GM21786 (cell line): Measurements from ENCODE around the gene KCNG2.

Experiments
- ATAC-seq: cut with Tn5 transposase; IDR thresholded peaks from one replicate; pipeline ENCODE4 v1.9.1; 2021; ENCODE audit not compliant: unreplicated experiment

KCNG2 gene

DNA sequence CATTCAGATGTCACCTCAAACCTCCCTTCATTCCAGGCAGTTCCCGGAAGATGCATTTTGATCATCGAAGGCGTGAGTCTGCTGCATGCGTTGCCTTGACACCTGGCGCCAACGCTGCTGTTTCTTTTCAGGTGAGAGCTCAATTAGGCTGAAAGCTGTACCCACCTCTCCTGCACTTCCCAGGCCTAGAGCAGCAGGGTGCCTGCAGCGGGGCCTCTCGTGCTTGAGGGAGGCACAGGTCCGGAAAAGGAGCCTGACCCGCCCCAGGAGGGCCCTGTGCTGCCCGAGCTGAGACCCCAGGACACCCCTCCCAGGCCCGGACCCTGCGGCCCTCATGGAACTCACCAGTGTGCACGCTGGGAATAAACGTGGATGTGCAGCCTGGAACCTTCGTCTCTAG lies 31.4 kb upstream of the KCNG2 start:
- no peak for ATAC-seq

DNA sequence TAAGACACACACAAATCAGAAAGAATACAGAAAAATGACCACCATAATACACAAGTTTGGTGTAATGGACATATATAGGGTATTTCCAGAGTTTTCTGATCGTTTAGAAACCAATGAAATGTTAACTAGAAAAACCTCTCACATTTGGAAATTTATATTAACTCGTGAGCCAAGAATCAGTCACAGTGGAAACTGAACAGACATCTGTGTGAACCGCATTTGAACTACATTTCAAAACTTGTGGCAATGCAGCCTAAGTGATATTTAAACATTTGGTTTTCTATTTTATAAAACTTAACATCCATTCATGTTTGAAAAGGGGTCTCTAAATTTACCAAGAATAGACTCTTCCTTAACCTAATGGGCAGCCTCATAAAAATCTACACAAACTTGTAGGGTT lies 29.0 kb upstream of the KCNG2 start:
- no peak for ATAC-seq

- ATAC-seq, result no peak
Observed at GRCh38 chr18:79769698-79770500, 27.8 kb upstream of the KCNG2 start.

DNA sequence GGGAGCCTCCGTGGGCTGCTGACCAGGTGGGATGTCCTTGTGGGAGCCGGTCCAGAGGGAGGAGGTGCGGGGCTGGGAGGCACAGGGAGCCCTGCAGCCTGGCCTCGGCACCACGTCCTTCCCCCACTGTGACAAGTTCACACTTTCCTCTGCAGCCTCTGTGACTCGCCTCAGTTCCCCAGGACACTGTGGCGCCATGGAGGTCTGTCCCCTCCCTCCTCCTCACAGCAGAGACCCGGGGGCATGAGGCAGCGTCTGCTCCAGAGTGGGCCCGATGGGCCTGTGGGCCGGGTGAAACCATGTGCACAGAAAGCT lies 27.3 kb upstream of the KCNG2 start:
- no peak for ATAC-seq

GRCh38 chr18:79770826-79771225 lies 26.9 kb upstream of the KCNG2 start:
- ATAC-seq, result no peak

DNA sequence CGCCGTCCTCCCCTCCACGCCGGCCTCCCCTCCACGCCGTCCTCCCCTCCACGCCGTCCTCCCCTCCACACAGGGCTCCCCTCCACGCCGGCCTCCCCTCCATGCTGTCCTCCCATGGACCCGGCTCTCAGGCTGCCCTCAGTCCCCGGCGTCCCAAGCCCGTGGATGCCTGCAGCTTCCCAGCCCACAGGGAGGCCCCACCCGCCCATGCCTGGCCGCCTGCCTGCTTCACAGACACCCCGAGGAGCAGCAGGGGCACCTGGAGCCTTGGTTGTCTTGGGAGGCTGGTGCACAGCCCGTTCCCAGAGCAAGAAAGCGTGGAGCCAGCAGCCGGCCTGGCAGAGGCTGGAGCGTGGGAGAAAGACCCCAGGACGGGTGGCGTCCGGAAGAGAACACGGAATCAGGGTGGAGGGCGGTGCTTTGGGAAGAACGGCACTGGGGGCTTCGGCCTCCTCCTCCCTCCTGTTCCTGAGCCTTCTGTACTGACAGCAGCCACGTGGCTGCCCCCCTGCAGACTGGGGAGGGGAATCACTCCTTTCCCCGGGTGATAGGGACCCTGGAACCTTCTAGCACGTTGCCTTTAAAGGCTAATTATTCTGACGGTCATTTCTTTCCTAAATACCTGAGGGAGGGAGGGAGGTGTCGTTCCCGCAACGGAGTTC lies 26.2 kb upstream of the KCNG2 start:
- no peak for ATAC-seq

GRCh38 chr18:79772108-79772864 lies 25.5 kb upstream of the KCNG2 start:
- ATAC-seq, result no peak

GRCh38 chr18:79772865-79773696 lies 24.7 kb upstream of the KCNG2 start:
- no peak for ATAC-seq

DNA sequence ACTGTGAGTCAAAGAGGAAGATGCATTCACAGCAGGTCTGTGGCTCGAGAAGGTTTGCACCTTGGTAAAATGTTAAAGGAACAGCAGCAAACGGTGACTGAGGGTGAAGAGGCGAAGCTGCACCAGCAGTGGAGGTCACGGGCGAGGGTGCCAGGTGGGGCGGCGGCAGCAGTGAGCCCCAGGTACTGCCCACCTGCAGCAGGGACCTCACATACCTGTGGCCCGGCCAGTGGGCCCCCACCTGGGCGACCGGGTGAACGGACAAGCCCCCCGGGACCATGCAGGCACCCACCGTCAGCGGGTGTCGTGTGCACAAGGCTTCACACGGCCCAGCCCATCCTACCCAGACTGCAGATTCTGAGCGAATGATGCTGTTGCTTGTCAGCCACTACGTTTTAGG lies 23.6 kb upstream of the KCNG2 start:
- no peak for ATAC-seq

GRCh38 chr18:79775441-79776221 lies 22.1 kb upstream of the KCNG2 start:
- no peak for ATAC-seq

GRCh38 chr18:79776674-79777073 lies 21.1 kb upstream of the KCNG2 start:
- ATAC-seq, result no peak

GRCh38 chr18:79778291-79778791 lies 19.4 kb upstream of the KCNG2 start:
- no peak for ATAC-seq

- no peak for ATAC-seq
Observed at GRCh38 chr18:79779021-79779699, 18.6 kb upstream of the KCNG2 start.

DNA sequence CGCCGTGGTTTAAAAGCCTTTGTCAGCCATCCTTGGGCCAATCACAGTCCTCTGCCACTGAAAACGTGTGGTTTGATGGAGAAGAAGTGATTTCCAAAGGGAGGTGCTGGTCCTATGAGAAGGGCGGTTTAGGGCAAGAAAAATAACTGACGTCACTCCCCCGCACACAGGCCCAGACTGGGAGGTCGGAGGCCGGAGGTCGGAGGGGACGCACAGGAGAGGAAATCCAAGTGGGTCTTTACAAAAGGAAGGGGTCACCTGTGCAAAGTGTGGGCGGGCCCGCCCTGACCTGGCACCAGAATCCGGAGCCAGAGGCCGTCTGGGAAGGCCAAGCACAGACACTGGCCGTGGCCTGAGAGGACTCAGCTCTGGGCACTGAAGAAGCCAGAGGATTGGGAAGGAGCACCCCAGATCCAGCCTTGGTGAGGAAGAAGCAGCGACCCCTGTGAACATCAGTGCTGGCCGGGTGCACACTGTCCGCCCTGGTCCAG lies 18.0 kb upstream of the KCNG2 start:
- no peak for ATAC-seq

- ATAC-seq, result no peak
Observed at GRCh38 chr18:79780547-79780946, 17.2 kb upstream of the KCNG2 start.

DNA sequence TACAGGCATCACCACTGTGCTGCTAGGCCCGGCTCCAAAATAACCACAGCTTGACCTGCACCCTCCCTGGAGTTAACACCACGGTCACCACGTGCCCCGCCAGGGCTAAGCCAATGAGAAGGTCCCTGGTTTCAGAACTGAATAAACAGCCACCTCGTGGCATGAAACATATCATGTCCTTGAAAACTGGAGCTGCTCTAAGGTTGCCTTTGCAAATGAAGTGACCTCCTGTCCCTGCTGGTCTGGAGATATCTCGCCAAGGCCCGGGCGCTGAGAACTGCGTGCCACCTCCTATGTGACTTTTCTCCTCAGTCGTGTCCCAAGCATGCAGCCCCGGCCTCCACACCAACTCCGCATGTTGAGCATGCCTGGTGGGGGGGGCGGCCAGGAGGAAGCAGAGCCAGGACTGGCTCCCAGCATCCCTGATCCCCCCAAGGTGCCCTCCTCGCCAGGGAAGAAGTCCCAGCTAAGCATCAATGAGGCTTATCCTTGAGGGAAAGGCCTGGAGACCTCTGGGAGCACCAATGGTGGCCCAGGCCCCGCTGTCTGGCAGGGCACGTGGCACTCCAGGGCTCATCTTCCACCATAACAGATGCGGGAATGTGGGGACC lies 16.3 kb upstream of the KCNG2 start:
- no peak for ATAC-seq

GRCh38 chr18:79782566-79783308 lies 15.0 kb upstream of the KCNG2 start:
- no peak for ATAC-seq
